WTC11 (cell line): ENCODE results near the gene PEAK1.

Source experiments
- ARID4B ChIP-seq: sonication (generic); formaldehyde crosslinking; IDR thresholded peaks from 2 replicates; pipeline ENCODE4 v1.8.0; 2023; ENCODE audit warnings: missing genetic modification reagents, mild to moderate bottlenecking, borderline replicate concordance
- ATF6 ChIP-seq: sonication (generic); formaldehyde crosslinking; IDR thresholded peaks from 2 replicates; pipeline ENCODE4 v1.8.1; 2023; ENCODE audit warnings: mild to moderate bottlenecking, missing genetic modification reagents
- CREB1 ChIP-seq: sonication (generic); formaldehyde crosslinking; IDR thresholded peaks from 2 replicates; pipeline ENCODE4 v1.8.0; 2023; ENCODE audit warnings: mild to moderate bottlenecking, missing genetic modification reagents
- CREM ChIP-seq: sonication (generic); formaldehyde crosslinking; IDR thresholded peaks from 2 replicates; pipeline ENCODE4 v1.8.1; 2022; ENCODE audit warnings: mild to moderate bottlenecking, missing genetic modification reagents, moderate library complexity
- CTCF ChIP-seq: fragments of 200-600 bp; IDR thresholded peaks from 2 replicates; pipeline ENCODE4 v1.8.0; 2022; ENCODE audit warnings: antibody characterized with exemption
- ETV6 ChIP-seq: sonication (generic); formaldehyde crosslinking; IDR thresholded peaks from 2 replicates; pipeline ENCODE4 v1.8.1; 2022; ENCODE audit warnings: mild to moderate bottlenecking, missing genetic modification reagents
- JUN ChIP-seq: sonication (generic); formaldehyde crosslinking; IDR thresholded peaks from 2 replicates; pipeline ENCODE4 v1.8.0; 2023; ENCODE audit warnings: mild to moderate bottlenecking, missing genetic modification reagents
- KAT7 ChIP-seq: sonication (generic); formaldehyde crosslinking; IDR thresholded peaks from 2 replicates; pipeline ENCODE4 v1.8.1; 2023; ENCODE audit warnings: missing genetic modification reagents, mild to moderate bottlenecking, borderline replicate concordance
- MAX ChIP-seq: sonication (generic); formaldehyde crosslinking; IDR thresholded peaks from 2 replicates; pipeline ENCODE4 v1.8.0; 2022; ENCODE audit warnings: mild to moderate bottlenecking, missing genetic modification reagents
- SMAD4 ChIP-seq: sonication (generic); formaldehyde crosslinking; IDR thresholded peaks from 2 replicates; pipeline ENCODE4 v1.8.0; 2022; ENCODE audit warnings: mild to moderate bottlenecking, missing genetic modification reagents
- ZNF317 ChIP-seq: sonication (generic); formaldehyde crosslinking; IDR thresholded peaks from 2 replicates; pipeline ENCODE4 v1.8.1; 2023; ENCODE audit warnings: low read depth, mild to moderate bottlenecking, moderate library complexity, missing genetic modification reagents, borderline replicate concordance
- TF ChIP-seq, protein P1 (sequence below): sonication (generic); formaldehyde crosslinking; conservative IDR thresholded peaks from 2 replicates; pipeline ENCODE4 v1.8.1; 2022; ENCODE audit warnings: mild to moderate bottlenecking, missing genetic modification reagents
- TF ChIP-seq, protein P2 (sequence below): fragments of 250-450 bp; sonication (Bioruptor Pico); IDR thresholded peaks from 2 replicates; pipeline ENCODE4 v2.1.2; 2022; ENCODE audit warnings: mild to moderate bottlenecking, moderate library complexity

GRCh38 chr15:77186594-77187011 lies 233.3 kb downstream of the PEAK1 start:
- TF ChIP-seq ZNF317 (CRISPR knock-in tag) (no peak), CTCF (no peak), JUN (CRISPR knock-in tag) (no peak), ETV6 (no peak), KAT7 (CRISPR knock-in tag) (no peak), MAX (CRISPR knock-in tag) (no peak), CREB1 (CRISPR knock-in tag) (no peak), CREM (CRISPR knock-in tag) (no peak), SMAD4 (CRISPR knock-in tag) (no peak), ATF6 (CRISPR knock-in tag) (no peak), ARID4B (CRISPR knock-in tag) (no peak)
- TF ChIP-seq, protein P1, sequence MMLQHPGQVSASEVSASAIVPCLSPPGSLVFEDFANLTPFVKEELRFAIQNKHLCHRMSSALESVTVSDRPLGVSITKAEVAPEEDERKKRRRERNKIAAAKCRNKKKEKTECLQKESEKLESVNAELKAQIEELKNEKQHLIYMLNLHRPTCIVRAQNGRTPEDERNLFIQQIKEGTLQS (CRISPR knock-in tag): no peak
- TF ChIP-seq, protein P2, sequence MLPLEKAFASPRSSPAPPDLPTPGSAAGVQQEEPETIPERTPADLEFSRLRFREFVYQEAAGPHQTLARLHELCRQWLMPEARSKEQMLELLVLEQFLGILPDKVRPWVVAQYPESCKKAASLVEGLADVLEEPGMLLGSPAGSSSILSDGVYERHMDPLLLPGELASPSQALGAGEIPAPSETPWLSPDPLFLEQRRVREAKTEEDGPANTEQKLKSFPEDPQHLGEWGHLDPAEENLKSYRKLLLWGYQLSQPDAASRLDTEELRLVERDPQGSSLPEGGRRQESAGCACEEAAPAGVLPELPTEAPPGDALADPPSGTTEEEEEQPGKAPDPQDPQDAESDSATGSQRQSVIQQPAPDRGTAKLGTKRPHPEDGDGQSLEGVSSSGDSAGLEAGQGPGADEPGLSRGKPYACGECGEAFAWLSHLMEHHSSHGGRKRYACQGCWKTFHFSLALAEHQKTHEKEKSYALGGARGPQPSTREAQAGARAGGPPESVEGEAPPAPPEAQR (CRISPR knock-in tag): no peak
